ENCODE results near the gene RPH3AL.

RPH3AL gene

DNA sequence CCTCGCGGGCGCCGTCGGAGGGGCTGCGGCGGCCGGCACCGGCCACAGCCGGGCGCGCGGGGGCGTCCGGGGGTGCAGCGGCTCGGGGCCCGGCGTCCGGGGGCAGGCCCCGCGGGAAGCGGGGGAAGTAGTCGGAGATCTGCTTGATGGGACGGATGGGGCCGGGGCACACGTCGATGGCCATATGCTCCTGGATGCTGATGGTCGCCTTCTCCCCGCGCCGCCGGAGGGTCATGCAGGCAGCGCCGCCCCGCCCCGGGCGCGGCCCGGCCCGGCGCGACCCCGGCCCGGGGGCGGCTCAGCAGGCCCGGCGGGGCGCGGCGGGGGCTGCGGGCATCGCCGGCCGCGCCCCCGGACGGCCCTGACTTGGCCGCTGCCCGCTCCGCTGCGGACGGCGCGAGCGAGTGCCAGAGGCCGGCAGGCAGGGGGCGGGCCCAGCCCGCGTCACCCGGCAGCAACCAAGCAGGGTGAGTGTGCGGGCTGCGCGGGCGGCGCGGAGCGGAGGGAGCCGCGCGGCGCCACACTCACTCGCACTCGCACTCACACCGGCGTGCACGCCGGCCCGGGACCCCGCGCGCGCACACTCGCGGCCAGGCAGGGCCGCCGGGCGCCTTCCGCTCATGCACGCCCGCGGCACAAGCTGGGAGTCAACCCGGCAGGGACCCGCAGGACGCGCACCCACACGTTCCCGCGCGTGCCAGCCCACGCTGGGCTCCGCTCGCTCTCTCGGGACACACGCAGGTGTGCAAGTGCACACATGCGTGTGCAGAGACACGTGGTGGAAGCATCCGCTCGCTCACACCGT lies 171.2 kb downstream of the RPH3AL start, which contains the start of gene DOC2B:
TSS of gene DOC2B (minus strand) at position 406 of the 805 bp plus-strand sequence. CDS start at position 235, 171 bp downstream.
- in situ Hi-C loops (cut with MboI; ENCODE audit: low pct_unique_long_range_greater_than_20kb, low sequenced_read_pairs, unreplicated experiment), result no loop called here

DNA sequence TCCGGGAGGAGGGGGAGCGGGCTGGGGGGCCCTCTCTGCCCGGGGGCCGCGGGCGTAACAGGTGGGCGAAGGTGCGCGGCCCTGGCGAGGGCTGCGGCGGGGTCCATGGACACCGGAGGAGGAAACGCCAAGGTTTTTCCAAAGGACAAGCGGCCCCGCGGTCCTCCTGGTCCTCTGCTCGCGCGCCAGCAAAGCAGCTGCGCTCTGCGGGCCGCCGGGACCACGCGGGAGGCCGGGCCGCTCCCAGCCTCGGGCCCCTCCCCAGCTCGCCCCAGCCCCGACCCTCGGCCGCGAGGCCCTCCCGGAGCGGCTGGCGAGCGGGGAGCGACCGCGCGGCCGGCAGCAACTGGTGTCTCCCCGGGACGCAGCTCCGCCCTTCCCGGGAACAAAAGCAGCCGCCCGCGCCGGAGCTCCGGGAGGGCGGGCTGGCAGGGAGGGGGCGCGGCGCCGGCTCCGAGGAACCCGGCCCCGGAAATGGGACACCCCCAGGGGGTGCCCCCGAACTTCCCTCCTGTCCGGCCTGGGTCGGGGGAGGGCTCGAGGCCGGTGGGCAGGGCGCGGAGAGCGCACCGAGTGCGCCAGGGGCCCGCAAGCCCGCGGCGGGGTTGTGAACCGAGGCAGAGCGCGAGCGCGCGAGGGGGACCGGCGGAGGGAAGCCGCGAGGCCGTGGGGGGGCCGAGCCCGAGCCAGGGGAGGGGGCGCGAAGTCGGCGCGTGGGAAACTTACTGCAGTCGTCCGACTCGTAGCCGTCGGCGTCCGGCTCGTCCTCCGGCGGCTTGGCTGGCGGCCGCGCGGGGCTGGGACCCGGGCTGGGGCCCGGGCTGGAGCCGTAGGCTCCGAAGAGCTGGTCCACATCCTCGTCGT lies 172.0 kb downstream of the RPH3AL start:
- DNase-seq (ENCODE audit: low spot score), result no peak
- no peak for TF ChIP-seq CTCF (IDR thresholded peaks at IDR 0.05; ENCODE audit: extremely low read depth, insufficient read depth, missing control alignments)
- in situ Hi-C loops (cut with MboI; ENCODE audit: low pct_unique_long_range_greater_than_20kb, low sequenced_read_pairs, unreplicated experiment), result no loop called here

More for the DNA sequence above, 171.2 kb downstream of the RPH3AL start, which contains the start of gene DOC2B:
- no peak for TF ChIP-seq CTCF (IDR thresholded peaks at IDR 0.05; ENCODE audit: extremely low read depth, insufficient read depth, missing control alignments)
- peak; percentile 62 for DNase-seq (ENCODE audit: low spot score)

DNA sequence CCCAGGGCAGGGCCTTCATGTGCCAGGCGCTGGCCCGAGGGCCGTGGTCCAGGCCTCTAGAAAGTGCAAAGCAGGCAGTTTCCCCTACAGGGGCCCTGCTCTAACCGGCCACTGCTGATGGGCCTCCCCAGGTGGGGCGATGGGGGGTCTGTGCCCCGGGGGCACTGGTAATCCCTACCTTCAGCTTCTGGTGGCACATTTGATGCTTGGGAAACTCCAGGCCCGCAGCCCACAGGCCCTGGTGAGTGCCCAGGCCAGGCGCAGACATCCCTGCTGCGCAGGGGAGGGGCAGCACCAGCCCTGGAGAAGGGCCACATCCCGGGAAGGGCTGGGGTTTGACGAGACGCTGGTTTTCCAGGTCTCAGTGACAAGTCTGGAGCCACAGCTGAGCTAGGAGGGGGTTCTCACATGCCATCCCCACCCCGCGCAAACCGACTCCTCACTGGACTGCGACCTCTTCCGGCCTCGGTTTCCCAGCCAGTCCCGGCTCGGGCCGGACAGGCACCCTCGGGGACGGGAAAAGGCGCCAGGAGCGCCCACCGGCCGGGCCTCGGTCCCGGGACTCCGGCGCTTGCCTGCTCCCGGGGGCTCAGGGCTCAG lies 172.7 kb downstream of the RPH3AL start:
- in situ Hi-C loops (cut with MboI; ENCODE audit: low pct_unique_long_range_greater_than_20kb, low sequenced_read_pairs, unreplicated experiment), result no loop called here
- DNase-seq (ENCODE audit: low spot score), result no peak
- no peak for TF ChIP-seq CTCF (IDR thresholded peaks at IDR 0.05; ENCODE audit: extremely low read depth, insufficient read depth, missing control alignments)

DNA sequence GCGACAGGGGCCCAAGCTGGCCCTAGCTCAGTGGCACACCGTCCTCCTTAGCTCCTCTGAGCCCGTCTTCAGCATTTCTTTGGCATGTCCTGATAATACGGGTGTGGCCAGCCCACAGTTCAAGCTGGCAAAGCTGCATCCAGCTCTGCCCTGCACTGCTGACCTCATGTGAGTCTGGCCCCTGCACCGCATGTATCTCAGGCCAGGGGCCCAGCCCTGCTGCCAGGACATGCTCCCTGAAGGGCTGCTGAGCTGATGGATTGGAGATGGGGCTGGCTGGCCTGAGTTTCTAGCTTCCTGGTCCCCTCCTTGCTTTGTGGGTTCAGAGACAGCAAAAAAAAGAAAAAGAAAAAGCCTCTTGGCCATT lies 173.6 kb downstream of the RPH3AL start:
- in situ Hi-C loops (cut with MboI; ENCODE audit: low pct_unique_long_range_greater_than_20kb, low sequenced_read_pairs, unreplicated experiment), result no loop called here
- TF ChIP-seq CTCF (IDR thresholded peaks at IDR 0.05; ENCODE audit: extremely low read depth, insufficient read depth, missing control alignments), result no peak
- DNase-seq (ENCODE audit: low spot score), result no peak

DNA sequence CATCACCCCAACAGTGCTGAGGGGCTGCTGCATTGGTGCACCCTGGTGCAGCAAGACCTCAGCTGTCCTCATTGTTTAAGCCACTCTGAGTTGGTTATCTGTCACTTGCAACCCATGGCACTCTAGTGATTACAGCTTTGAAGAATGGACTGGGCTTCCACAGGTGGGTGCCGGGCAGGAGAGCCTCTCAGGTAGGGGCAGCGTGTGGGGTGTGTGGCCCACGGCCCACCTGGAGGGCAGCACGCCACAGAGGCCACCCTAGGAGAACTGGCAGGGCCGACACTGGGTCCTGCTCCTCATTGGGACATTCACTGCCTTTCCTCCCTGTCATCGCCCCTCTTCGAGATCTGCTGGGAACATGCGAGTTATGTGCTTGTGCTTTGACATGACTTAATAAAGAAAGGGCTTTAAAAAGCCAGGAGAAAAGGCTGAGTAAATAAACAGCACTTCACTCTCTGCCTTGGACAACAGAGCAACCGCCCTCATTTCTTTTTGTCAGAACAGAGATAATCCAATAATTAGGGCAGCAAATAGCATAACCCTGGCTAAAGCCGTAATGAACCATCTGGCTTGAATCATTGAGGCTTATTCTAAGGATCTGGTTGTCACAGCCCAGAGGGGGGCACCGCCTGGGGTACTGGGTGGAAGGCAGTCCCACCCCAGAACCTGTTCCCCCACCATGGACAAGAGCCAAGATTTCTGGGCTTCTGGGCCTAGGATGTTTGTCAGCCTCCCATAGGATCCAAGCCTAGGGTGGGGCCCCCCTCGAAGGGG lies 174.1 kb downstream of the RPH3AL start:
- TF ChIP-seq CTCF (IDR thresholded peaks at IDR 0.05; ENCODE audit: extremely low read depth, insufficient read depth, missing control alignments), result no peak
- in situ Hi-C loops (cut with MboI; ENCODE audit: low pct_unique_long_range_greater_than_20kb, low sequenced_read_pairs, unreplicated experiment), result no loop called here
- no peak for DNase-seq (ENCODE audit: low spot score)

DNA sequence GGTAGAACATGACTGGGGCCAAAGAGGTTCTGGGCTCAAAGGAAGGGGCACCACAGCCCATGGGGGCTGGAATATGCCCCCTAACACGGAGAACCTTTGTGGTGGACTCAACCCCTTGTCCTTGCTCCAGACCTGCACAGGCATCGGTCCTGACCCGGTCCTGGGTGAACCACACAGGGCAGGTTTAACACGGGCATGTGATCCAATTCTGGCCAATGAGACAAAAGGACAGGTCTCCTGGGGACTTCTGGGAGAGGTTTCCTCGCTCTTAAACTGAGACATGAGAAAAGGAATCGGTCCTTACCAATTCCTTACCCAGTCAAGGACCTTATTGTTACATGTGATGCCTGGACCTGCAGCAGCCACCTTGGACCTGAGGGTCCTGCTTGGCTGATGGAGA lies 174.8 kb downstream of the RPH3AL start:
- TF ChIP-seq CTCF (IDR thresholded peaks at IDR 0.05; ENCODE audit: extremely low read depth, insufficient read depth, missing control alignments), result no peak
- DNase-seq (ENCODE audit: low spot score), result no peak
- in situ Hi-C loops (cut with MboI; ENCODE audit: low pct_unique_long_range_greater_than_20kb, low sequenced_read_pairs, unreplicated experiment), result no loop called here

Data from GM13977 (cell line).